Stimulated activated memory B cell treated with anti-CD40 and anti-IgM and Interleukin-4, amounts not matched to agents 10 μg/mL and 1 μg/mL and 100 μg/mL, for 72 hours (primary cell): Measurements from ENCODE around the gene NCCRP1.
"Not testable (repeated sequence)": the region's sequence is repeated elsewhere in the genome, so short reads cannot be mapped to it uniquely, and the experiment has no call there.

Experiments
- ATAC-seq: fragments of 150-1000 bp; cut with Tn5 transposase; 2 replicates; pipeline ENCODE4 v1.10.0; 2021
- H3K27ac Mint-ChIP-seq: one replicate; pipeline ENCODE4 v1.8.0; 2022; ENCODE audit warnings: mild to moderate bottlenecking, mixed read lengths
- H3K27me3 Mint-ChIP-seq: one replicate; pipeline ENCODE4 v1.8.0; 2022; ENCODE audit warnings: mixed read lengths
- H3K36me3 Mint-ChIP-seq: one replicate; pipeline ENCODE4 v1.8.0; 2022; ENCODE audit warnings: mixed read lengths
- H3K4me1 Mint-ChIP-seq: one replicate; pipeline ENCODE4 v1.8.0; 2022; ENCODE audit warnings: mixed read lengths
- H3K4me3 Mint-ChIP-seq: one replicate; pipeline ENCODE4 v1.8.0; 2022; ENCODE audit warnings: mild to moderate bottlenecking, moderate library complexity, mixed read lengths
- H3K9me3 Mint-ChIP-seq: one replicate; pipeline ENCODE4 v1.8.0; 2022; ENCODE audit warnings: mixed read lengths

The NCCRP1 gene

DNA sequence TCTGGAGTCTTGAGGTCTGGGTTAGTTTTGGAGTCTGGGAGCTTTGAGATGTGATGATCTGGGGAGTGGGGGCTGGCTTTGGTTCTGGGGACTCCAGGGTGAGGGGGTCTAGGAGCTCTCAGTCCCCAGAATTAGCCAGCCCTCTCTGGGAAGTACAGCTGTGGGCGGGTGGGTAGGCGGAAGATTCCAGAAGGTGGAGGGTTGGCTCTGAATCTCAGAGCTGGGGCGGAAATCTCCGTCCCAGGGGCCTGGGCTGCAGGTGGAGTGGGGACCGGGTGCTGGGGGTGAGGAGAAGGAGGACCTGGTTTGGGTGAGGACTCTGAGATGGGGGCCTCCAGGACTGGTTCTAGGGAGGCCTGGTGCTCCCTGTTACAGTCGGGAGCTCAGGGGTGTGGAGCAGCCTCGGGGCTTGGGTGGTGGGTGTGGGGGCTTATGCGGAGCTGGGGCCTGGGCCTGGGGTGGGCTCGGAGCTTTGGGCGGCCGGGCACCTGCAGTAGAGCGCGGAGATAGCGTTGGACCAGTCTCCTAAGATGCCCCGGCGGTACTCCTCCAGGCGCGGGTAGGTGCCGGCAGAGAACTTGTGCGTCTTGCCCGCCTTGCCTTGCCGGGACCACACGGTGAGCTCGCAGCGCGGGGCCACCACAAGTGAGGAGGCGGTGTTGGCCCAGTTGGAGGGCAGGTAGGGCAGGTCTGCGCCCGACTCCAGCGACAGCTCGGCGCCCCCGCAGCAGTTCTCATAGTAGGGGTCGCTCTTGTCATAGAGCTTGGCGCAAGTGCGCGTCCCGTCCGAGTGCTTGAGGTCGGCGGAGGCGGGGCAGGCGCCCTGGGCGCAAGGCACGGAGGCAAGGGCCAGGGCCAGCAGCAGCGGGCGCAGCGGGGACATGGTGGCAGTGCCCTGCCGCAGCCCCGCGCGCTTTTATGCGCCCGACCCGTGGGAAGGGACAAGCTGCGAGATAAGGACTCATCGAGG lies 6.9 kb downstream of the NCCRP1 start, which contains the start of gene SYCN:
TSS of gene SYCN (minus strand) at position 892 of the 970 bp plus-strand sequence. CDS start at position 883, 9 bp downstream.
- ATAC-seq: no peak
- no peaks in the 10 kb centered on the region for H3K4me1 Mint-ChIP-seq
- no peak within 1 kb of the TSS for H3K4me3 Mint-ChIP-seq
- H3K27me3 Mint-ChIP-seq: peaks cover 79% of the 10 kb centered on the region
- H3K27ac Mint-ChIP-seq: no peak within 1 kb of the TSS
- H3K36me3 Mint-ChIP-seq: no peaks in the 10 kb centered on the region
- no peaks in the 10 kb centered on the region for H3K9me3 Mint-ChIP-seq

DNA sequence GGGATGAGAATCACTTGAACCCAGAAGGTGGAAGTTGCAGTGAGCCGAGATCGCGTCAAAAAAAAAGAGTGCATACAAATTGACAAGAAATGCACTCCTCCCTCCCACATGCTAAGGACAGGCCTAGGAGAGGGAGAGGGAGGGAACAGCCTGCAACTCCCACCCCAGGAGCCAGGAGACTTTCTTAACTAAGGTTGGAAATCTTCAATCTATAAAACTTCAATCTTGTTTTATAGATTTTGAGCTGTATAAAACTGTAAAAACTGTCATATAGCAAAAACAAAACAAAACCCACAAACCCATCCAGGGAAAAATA lies 8.6 kb downstream of the NCCRP1 start:
- H3K27me3 Mint-ChIP-seq: peaks cover 61% of the 10 kb centered on the region

DNA sequence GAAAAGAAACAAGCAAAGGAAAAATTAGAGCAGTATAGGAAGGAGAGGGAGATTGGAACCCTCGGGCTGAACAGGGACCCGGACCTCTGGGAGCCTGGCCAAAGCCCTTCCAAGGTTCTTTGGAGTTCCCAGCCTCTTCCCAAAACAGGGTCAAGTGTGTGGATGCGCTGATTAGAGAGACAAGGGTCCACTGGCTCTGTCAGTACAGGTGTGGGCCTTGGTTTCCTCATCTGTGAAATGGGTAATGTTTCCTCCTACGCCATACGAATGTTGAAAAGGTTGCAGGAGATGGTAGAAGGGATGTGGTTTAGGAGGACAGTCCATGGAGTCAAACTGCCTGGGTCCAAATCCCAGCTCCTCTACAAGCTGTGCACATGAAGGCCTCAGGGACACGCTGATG lies 9.4 kb downstream of the NCCRP1 start:
- Mint-ChIP-seq H3K36me3 (no peaks in the 10 kb centered on the region), H3K4me1 (no peaks in the 10 kb centered on the region), H3K9me3 (no peaks in the 10 kb centered on the region), H3K27me3 (peaks cover 54% of the 10 kb centered on the region), H3K27ac (no peak overlapping the region), H3K4me3 (no peak overlapping the region)
- ATAC-seq: no peak

More for the DNA sequence above, 8.6 kb downstream of the NCCRP1 start:
- Mint-ChIP-seq H3K4me1 (no peaks in the 10 kb centered on the region), H3K4me3 (no peak overlapping the region), H3K9me3 (no peaks in the 10 kb centered on the region), H3K36me3 (no peaks in the 10 kb centered on the region), H3K27ac (no peak overlapping the region)
- ATAC-seq: no peak

DNA sequence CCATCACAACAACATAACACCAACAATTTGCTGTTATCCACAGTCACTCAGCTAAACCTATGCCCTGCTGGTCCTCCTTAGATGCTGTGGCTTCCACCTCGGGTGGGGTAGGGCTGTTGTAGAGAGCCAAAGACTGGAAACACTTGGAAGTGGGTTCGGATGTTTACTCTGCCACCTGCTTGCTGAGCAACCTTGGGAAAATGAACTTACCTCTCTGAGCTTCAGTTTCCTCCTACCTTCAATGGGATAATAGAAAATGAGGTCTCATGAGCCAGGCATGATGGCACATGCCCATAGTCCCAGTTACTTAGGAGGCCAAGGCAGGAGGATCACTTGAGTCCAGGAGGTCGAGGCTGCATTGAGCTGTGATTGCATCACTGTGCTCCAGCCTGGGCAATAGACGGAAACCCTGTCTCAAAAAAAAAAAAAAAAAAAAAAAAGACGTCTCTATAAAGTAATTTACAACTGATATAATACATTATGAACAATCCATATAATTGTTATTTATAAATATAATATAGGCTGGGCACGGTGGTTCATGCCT lies 10.6 kb downstream of the NCCRP1 start:
- peaks cover 43% of the 10 kb centered on the region for H3K27me3 Mint-ChIP-seq
- no peak overlapping the region for H3K27ac Mint-ChIP-seq
- no peak for ATAC-seq
- no peaks in the 10 kb centered on the region for H3K36me3 Mint-ChIP-seq
- H3K4me1 Mint-ChIP-seq: no peaks in the 10 kb centered on the region
- no peaks in the 10 kb centered on the region for H3K9me3 Mint-ChIP-seq
- no peak overlapping the region for H3K4me3 Mint-ChIP-seq

DNA sequence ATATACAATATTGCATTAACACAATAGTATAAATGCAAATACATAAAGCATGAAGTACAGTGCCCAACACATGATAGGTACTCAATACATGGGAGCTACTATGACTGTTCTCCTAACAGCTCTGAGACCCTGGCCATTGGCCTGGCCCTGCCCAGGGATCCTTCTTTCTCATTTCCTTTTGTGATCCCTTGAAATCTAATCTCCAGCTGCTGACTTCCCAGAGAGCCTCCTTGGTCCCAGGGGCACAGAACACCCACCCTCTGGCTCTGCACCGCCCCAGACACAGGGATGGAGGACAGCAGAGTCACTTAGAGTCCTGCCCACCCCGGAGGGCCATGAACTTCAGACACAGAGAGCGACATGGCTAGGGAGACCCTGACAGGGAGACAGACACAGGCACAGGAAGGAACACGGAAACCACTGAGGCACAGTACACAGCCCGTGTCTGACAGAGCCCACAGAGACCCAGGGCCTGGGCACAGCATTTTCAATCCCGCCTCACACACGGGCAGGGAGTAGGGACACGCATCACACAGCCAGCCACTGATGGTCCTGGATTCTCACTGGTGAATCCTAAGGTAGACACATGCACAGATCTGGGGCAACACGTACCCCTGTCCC lies 11.5 kb downstream of the NCCRP1 start:
- Mint-ChIP-seq H3K4me3 (no peak overlapping the region), H3K27ac (no peak overlapping the region), H3K9me3 (no peaks in the 10 kb centered on the region), H3K36me3 (no peaks in the 10 kb centered on the region), H3K27me3 (peaks cover 34% of the 10 kb centered on the region), H3K4me1 (no peaks in the 10 kb centered on the region)
- no peak for ATAC-seq

DNA sequence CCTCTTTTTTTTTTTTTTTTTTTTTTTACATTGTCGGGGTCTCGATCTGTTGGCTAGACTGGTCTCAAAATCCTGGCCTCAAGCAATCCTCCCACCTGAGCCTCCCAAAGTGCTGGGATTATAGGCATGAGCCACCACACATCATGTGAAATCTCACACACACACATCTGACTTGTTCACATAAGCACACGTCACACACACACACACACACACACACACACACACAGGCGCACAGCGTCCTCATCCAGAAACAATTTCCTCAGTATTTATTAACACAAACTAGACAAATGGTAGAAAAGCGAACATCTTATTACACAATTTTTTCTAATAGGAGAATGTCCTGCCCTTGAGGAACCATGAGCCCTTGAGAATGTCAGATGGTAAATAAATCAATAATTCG lies 12.4 kb downstream of the NCCRP1 start:
- peaks cover 34% of the 10 kb centered on the region for H3K27me3 Mint-ChIP-seq
- no peak for ATAC-seq
- no peaks in the 10 kb centered on the region for H3K36me3 Mint-ChIP-seq
- H3K4me3 Mint-ChIP-seq: no peak overlapping the region
- H3K9me3 Mint-ChIP-seq: no peaks in the 10 kb centered on the region
- no peak overlapping the region for H3K27ac Mint-ChIP-seq
- H3K4me1 Mint-ChIP-seq: no peaks in the 10 kb centered on the region

DNA sequence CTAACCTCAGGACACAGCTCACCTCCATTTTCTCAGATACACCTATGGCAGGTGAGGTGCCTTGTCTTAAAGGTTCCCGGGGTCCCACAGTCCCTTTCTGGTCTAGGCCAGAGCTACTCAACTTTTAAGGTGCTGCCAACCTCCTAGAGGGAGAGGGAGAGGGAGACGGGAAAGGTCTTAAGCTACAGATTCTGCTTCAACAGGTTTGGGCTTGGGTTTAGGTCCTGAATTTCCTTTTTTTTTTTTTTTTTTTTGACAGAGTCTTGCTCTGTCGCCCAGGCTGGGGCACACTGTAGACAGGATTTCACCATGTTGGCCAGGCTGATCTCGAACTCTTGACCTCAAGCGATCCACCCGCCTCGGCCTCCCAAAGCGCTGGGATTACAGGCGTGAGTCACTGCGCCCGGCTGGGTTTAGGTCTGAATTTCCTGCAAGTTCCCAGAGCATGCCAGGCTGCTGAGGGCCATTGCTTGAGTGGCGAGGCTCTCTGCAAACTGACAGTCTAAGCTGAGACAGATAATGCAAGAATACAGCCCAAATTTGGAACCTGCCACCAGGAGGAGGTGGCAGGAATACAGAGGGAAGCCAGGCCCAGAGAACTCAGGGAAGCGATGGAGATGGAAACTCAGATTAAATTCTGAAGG lies 15.1 kb downstream of the NCCRP1 start:
- no peak overlapping the region for H3K27ac Mint-ChIP-seq
- no peak for ATAC-seq
- no peaks in the 10 kb centered on the region for H3K4me1 Mint-ChIP-seq
- H3K4me3 Mint-ChIP-seq: no peak overlapping the region
- H3K36me3 Mint-ChIP-seq: no peaks in the 10 kb centered on the region
- peaks cover 23% of the 10 kb centered on the region for H3K27me3 Mint-ChIP-seq
- H3K9me3 Mint-ChIP-seq: peaks cover under 1% of the 10 kb centered on the region

DNA sequence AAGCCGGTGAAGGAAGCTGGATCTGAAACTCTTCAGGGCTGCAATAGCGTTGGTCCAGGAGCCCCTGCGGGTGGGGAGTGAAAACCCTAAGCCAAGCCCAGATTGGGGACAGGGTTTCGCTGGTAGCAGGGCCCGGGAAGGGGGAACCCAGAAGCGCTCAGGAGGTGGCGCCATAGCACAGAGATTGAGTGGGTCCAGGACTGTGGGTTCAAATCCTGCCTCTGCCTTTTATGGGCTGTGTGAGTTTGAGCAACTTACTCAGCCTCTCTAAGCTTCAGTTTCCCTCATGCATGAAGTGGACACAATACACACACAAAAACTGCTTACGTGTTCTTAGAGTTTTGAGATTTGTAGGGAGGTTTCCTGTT lies 15.6 kb downstream of the NCCRP1 start:
- H3K4me3 Mint-ChIP-seq: no peak overlapping the region
- H3K4me1 Mint-ChIP-seq: no peaks in the 10 kb centered on the region
- ATAC-seq: peak; percentile 27
- H3K27ac Mint-ChIP-seq: no peak overlapping the region
- H3K9me3 Mint-ChIP-seq: peaks cover 5% of the 10 kb centered on the region
- H3K36me3 Mint-ChIP-seq: peaks cover 5% of the 10 kb centered on the region
- H3K27me3 Mint-ChIP-seq: peaks cover 28% of the 10 kb centered on the region

DNA sequence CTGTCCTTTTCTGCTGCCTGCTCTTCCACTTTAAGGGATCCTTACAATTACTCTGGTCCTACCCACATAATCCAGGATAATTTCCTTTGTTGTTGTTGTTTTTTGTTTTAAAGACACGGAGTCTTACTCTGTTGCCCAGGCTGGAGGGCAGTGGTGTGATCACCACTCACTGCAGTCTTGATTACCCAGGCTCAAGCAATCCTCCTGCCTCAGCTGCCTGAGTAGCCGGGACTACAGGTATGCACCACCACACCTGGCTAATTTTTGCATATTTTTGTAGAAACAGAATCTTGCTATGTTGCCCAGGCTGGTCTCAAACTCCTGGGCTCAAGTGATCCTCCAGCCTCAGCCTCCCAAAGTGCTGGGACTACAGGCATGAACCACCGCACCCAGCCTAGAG lies 18.6 kb downstream of the NCCRP1 start:
- not testable (repeated sequence) for H3K27ac Mint-ChIP-seq, H3K9me3 Mint-ChIP-seq, H3K4me3 Mint-ChIP-seq, H3K36me3 Mint-ChIP-seq, ATAC-seq, H3K4me1 Mint-ChIP-seq
- peaks cover 47% of the 10 kb centered on the region for H3K27me3 Mint-ChIP-seq

DNA sequence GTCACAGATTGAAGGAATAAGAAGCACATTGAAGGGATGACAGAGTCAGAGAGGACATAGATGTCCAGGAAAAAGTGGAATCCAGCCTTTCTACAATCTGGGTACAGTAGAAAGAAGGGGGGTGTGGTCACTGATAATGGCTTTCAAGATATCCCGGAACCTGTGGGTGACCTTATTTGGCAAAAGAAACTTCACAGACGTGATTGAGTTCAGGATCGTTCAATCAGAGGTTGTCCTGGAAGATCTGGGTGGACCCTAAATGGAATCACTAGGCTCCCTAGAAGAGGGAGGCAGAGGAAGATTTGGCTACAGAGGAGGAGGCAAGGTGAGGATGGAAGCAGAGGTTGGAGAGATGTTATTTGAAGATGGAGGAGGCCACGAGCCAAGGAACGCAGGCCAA lies 20.3 kb downstream of the NCCRP1 start:
- Mint-ChIP-seq H3K27me3 (peaks cover 54% of the 10 kb centered on the region), H3K36me3 (peaks cover 6% of the 10 kb centered on the region), H3K9me3 (peaks cover 6% of the 10 kb centered on the region), H3K4me1 (no peaks in the 10 kb centered on the region), H3K4me3 (no peak overlapping the region), H3K27ac (no peak overlapping the region)
- no peak for ATAC-seq

DNA sequence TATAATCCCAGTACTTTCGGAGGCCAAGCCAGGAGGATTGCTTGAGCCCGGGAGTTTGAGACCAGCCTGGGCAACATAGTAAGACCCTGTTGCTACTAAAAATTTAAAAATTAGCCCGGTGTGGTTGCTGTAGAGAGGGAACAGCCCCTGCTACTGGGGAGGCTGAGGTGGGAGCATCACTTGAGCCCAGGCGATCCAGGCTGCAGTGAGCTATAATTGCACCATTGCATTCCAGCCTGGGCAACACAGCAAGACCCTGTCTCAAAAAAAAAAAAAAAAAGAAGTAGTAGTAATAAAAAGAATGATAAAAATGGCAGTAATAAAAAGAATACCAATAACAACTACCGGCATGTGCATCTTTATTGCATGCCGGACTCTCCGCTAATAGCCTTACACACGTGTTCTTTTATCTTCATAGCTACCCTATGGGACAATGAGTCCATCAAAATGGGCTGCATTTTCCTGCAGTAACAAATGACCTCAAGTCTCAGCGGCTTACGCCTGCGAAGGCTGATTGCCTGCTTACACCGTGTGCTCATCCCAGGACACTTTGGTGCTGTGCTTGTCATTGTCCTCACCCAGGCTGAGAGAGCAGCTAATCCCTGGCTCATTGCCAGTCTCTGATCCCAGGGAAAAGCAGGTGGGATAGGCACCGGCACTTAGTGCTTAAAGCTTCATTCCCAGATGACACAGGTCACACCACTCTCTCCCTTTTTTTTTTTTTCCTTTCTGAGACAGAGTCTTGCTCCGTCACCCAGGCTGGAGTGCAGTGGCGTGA lies 21.7 kb downstream of the NCCRP1 start:
- H3K27me3 Mint-ChIP-seq: peaks cover 57% of the 10 kb centered on the region
- no peak overlapping the region for H3K27ac Mint-ChIP-seq
- peaks cover 6% of the 10 kb centered on the region for H3K9me3 Mint-ChIP-seq
- no peak for ATAC-seq
- no peaks in the 10 kb centered on the region for H3K4me1 Mint-ChIP-seq
- H3K36me3 Mint-ChIP-seq: peaks cover 6% of the 10 kb centered on the region
- no peak overlapping the region for H3K4me3 Mint-ChIP-seq

DNA sequence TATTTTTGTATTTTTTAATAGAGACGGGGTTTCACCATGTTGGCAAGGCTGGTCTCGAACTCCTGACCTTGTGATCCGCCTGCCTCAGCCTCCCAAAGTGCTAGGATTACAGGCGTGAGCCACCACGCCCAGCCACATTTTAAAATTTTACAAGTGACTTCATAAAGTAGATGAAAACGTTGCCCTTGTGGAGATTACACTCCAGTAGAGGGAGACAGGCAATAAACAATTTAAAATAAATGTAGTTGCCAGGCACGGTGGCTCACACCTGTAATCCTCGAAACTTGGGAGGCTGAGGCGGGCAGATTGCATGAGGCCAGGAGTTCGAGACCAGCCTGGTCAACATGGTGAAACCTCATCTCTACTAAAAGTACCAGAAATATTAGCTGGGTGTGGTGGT lies 22.3 kb downstream of the NCCRP1 start:
- not testable (repeated sequence) for H3K4me1 Mint-ChIP-seq, H3K36me3 Mint-ChIP-seq, H3K9me3 Mint-ChIP-seq, ATAC-seq, H3K27ac Mint-ChIP-seq, H3K4me3 Mint-ChIP-seq
- peaks cover 52% of the 10 kb centered on the region for H3K27me3 Mint-ChIP-seq

DNA sequence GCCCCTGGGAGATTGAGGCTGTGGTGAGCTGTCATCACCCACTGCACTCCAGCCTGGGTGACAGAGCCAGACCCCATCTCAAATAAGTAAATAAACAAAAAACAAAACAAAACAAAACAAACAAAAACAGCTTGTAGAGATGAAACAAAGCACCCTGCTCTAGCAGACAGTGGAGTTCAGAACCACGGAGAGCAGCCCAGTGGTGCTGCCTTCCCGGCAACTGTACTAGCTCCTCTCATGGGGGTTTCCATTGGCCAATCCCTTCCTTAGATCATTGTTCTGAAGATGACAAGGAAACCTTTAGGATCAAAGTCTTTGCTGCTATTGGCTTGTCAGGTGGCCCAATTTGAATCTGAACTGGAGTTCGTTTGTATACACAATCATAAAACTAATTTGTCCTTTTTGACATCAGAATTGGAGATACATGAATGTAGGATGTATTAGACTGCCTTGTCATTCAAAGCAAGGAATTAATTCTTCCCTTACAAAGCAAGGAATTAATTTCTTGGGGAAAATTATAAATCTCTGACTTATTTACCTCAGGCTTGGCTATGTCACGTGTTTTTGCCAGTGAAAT lies 27.0 kb downstream of the NCCRP1 start:
- H3K36me3 Mint-ChIP-seq: no peaks in the 10 kb centered on the region
- H3K4me3 Mint-ChIP-seq: no peak overlapping the region
- no peak for ATAC-seq
- no peaks in the 10 kb centered on the region for H3K9me3 Mint-ChIP-seq
- no peak overlapping the region for H3K27ac Mint-ChIP-seq
- H3K4me1 Mint-ChIP-seq: no peaks in the 10 kb centered on the region
- H3K27me3 Mint-ChIP-seq: peaks cover 35% of the 10 kb centered on the region

DNA sequence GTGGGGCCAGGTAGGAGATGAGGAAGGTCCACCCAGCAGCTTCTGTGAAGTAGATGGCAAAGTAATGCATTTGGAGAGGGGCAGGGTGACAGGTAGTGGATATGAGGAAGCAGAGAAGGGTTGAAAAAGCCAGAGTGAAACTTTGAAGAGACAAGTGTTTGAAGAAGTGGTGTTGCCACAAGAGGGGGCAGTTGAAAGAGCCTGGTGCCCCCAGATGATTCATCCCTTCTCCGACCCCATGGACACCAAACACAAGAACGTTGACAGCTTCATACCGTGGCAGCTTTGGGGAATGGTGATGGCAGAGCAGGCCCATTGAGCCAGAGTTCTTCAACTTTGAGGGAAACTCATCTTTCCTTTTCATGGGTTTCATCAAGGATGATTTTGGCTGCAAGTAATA lies 28.1 kb downstream of the NCCRP1 start:
- Mint-ChIP-seq H3K4me1 (no peaks in the 10 kb centered on the region), H3K27ac (no peak overlapping the region), H3K36me3 (no peaks in the 10 kb centered on the region), H3K27me3 (peaks cover 28% of the 10 kb centered on the region), H3K9me3 (no peaks in the 10 kb centered on the region), H3K4me3 (no peak overlapping the region)
- ATAC-seq: no peak
